ENCODE results near the gene KCNK17.

GRCh38 chr6:39302011-39302410 lies 12.2 kb downstream of the KCNK17 start:
- TF ChIP-seq CEBPB (IDR thresholded peaks at IDR 0.05; ENCODE audit: low read depth) (no peak), ZBTB33 (IDR thresholded peaks at IDR 0.05; ENCODE audit: extremely low read depth, insufficient replicate concordance, low read length) (no peak), RAD21 (IDR thresholded peaks at IDR 0.05; ENCODE audit: low read depth) (no peak), ZFX (IDR thresholded peaks at IDR 0.05) (no peak), CTCF (IDR thresholded peaks at IDR 0.05 in 2 of 3, conservative IDR thresholded peaks at IDR 0.05 in 1 of 3; ENCODE audit: borderline replicate concordance in 1 of 3, insufficient read depth in 1 of 3, low read depth in 2 of 3, low read length in 2 of 3) (no peak), JUND (IDR thresholded peaks at IDR 0.05) (no peak), POLR2A (IDR thresholded peaks at IDR 0.05; ENCODE audit: borderline replicate concordance, extremely low read depth, insufficient read depth, insufficient read length) (no peak), YY1 (IDR thresholded peaks at IDR 0.05; ENCODE audit: extremely low read depth, insufficient replicate concordance, low read depth, low read length) (no peak), MAX (IDR thresholded peaks at IDR 0.05) (no peak), EZH2 (IDR thresholded peaks at IDR 0.05) (no peak), POLR2AphosphoS5 (IDR thresholded peaks at IDR 0.05; ENCODE audit: low read depth, low read length) (no peak), EGR1 (IDR thresholded peaks at IDR 0.05; ENCODE audit: low read depth) (no peak), ZNF274 (IDR thresholded peaks at IDR 0.05; ENCODE audit: low read depth, low read length) (no peak), SRF (IDR thresholded peaks at IDR 0.05; ENCODE audit: low read depth) (no peak)
